Endothelial cell (in vitro differentiated cells): ENCODE data around the gene ROBO2. TPM values are rescaled to one million over a fixed set of nuclear protein-coding genes. Genes with fewer than 3 reads are reported as not detected.

Source experiments
- DNase-seq: peaks from one replicate; pipeline ENCODE4 v3.0.0; 2021; ENCODE audit warnings: low spot score
- H3K27ac Mint-ChIP-seq: one replicate; pipeline ENCODE4 v1.8.0; 2021; ENCODE audit warnings: mixed read lengths, inconsistent platforms; ENCODE audit not compliant: unreplicated experiment
- H3K27me3 Mint-ChIP-seq: one replicate; pipeline ENCODE4 v1.8.0; 2021; ENCODE audit warnings: mild to moderate bottlenecking, moderate library complexity, mixed read lengths, inconsistent platforms; ENCODE audit not compliant: unreplicated experiment
- H3K36me3 Mint-ChIP-seq: one replicate; pipeline ENCODE4 v1.8.0; 2021; ENCODE audit warnings: mild to moderate bottlenecking, low read depth, mixed read lengths, inconsistent platforms; ENCODE audit not compliant: unreplicated experiment
- H3K4me1 Mint-ChIP-seq: one replicate; pipeline ENCODE4 v1.8.0; 2021; ENCODE audit warnings: mild to moderate bottlenecking, mixed read lengths, inconsistent platforms; ENCODE audit not compliant: unreplicated experiment
- H3K4me3 Mint-ChIP-seq: one replicate; pipeline ENCODE4 v1.8.0; 2021; ENCODE audit warnings: mild to moderate bottlenecking, mixed read lengths, inconsistent platforms; ENCODE audit not compliant: unreplicated experiment
- H3K9me3 Mint-ChIP-seq: one replicate; pipeline ENCODE4 v1.8.0; 2021; ENCODE audit warnings: mixed read lengths, inconsistent platforms; ENCODE audit not compliant: unreplicated experiment
- total RNA-seq: library from RNA; stranded (reverse); fragmentation: NEBNext Ultra II Directional; extraction: Animal tissue kit (Norgen Biotek cat#: 25700); gene quantifications from one replicate; pipeline ENCODE4 v1.2.1, GENCODE V29; 2021; ENCODE audit not compliant: unreplicated experiment
- TF ChIP-seq, protein P1 (sequence below): fragments of 200-600 bp; sonication (generic); IDR thresholded peaks from one replicate; pipeline ENCODE4 v1.5.0; 2021; ENCODE audit warnings: antibody characterized with exemption; ENCODE audit not compliant: unreplicated experiment

ROBO2 gene
- total RNA-seq, 1 donor from 2014 or later: 2.5 TPM

DNA sequence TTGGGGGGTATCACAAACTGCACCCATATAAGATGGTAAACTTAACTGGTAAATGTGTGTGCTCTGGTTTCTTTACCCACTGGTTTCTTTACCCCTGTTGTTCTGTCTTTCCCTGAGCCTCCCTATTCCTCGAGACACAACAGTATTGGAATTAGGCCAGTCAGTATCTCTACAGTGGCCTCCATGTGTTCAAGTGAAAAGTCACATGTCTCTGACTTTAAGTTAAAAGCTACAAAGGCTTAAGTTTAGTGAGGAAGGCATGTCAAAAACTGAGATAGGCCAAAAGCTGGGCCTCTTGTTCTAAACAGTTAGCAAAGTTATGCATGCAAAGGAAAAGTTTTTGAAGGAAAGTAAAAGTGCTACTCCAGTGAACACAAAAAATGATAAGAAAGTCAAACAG, 513.3 kb downstream of the ROBO2 start:
- no peaks in the 10 kb centered on the region for H3K36me3 Mint-ChIP-seq
- TF ChIP-seq, protein P1, sequence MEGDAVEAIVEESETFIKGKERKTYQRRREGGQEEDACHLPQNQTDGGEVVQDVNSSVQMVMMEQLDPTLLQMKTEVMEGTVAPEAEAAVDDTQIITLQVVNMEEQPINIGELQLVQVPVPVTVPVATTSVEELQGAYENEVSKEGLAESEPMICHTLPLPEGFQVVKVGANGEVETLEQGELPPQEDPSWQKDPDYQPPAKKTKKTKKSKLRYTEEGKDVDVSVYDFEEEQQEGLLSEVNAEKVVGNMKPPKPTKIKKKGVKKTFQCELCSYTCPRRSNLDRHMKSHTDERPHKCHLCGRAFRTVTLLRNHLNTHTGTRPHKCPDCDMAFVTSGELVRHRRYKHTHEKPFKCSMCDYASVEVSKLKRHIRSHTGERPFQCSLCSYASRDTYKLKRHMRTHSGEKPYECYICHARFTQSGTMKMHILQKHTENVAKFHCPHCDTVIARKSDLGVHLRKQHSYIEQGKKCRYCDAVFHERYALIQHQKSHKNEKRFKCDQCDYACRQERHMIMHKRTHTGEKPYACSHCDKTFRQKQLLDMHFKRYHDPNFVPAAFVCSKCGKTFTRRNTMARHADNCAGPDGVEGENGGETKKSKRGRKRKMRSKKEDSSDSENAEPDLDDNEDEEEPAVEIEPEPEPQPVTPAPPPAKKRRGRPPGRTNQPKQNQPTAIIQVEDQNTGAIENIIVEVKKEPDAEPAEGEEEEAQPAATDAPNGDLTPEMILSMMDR: no peak
- no peak overlapping the region for H3K27ac Mint-ChIP-seq
- no peaks in the 10 kb centered on the region for H3K9me3 Mint-ChIP-seq
- DNase-seq: no peak
- no peaks in the 10 kb centered on the region for H3K27me3 Mint-ChIP-seq
- no peaks in the 10 kb centered on the region for H3K4me1 Mint-ChIP-seq
- H3K4me3 Mint-ChIP-seq: no peak overlapping the region

DNA sequence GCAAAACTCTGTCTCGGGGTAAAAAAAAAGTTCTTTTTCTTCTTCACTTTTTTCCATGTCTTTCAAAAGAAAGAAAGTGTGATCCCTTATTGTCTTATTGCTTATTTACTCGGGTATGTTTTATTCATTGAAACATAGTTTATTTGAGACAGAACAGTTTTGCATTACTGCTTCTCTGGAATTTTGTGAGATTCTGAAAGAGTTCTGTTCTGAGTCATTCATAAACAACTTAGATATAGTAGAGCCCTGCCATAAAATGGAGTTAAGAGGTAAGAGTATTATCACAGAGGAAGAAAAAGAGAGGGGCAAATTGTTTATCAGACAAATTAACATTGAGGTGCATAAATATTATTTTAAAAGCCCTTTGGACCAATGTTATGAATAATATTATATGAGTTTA, 522.2 kb downstream of the ROBO2 start:
- H3K27ac Mint-ChIP-seq: no peak overlapping the region
- no peaks in the 10 kb centered on the region for H3K36me3 Mint-ChIP-seq
- no peaks in the 10 kb centered on the region for H3K4me1 Mint-ChIP-seq
- no peak for DNase-seq
- H3K27me3 Mint-ChIP-seq: no peaks in the 10 kb centered on the region
- H3K4me3 Mint-ChIP-seq: no peak overlapping the region
- H3K9me3 Mint-ChIP-seq: no peaks in the 10 kb centered on the region
- TF ChIP-seq, protein P1: no peak

DNA sequence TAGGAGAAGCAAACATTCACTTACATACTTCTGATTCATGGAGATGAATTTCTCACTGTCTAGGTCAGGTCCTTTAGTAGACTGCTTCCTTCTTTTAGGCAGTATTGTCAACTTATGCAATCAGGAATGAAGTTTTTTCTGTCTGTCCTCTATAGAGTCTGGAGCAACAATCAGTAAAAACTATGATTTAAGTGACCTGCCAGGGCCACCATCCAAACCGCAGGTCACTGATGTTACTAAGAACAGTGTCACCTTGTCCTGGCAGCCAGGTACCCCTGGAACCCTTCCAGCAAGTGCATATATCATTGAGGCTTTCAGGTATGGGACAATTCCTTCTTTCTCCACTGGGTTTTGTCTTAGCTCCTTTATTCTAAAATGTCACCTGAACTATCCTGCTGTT, 523.1 kb downstream of the ROBO2 start:
- Mint-ChIP-seq H3K36me3 (no peaks in the 10 kb centered on the region), H3K9me3 (no peaks in the 10 kb centered on the region), H3K27me3 (no peaks in the 10 kb centered on the region), H3K4me1 (no peaks in the 10 kb centered on the region), H3K27ac (no peak overlapping the region), H3K4me3 (no peak overlapping the region)
- TF ChIP-seq, protein P1: no peak
- no peak for DNase-seq

DNA sequence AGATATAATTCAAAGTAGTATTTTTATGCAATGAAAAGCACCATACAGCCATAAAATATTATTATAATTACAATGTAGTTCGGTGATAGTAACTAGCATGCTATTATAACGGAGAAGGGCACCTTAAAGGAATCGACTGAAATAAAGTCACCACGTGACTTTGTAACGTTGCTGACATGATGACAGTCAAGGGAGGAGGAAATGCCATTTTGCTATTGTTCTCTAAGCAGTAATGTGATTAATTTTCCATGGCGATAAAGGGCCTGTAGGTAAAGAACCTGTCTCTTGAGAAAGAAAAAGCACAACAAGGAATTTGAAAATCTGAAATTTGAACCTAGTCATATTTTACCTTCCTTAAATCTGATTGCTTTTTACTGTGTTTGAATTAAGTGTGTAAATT, 526.2 kb downstream of the ROBO2 start:
- Mint-ChIP-seq H3K27ac (peak overlapping the region; percentile 7), H3K4me3 (no peak overlapping the region), H3K4me1 (no peaks in the 10 kb centered on the region), H3K36me3 (no peaks in the 10 kb centered on the region), H3K27me3 (no peaks in the 10 kb centered on the region), H3K9me3 (no peaks in the 10 kb centered on the region)
- no peak for DNase-seq
- TF ChIP-seq, protein P1: no peak

DNA sequence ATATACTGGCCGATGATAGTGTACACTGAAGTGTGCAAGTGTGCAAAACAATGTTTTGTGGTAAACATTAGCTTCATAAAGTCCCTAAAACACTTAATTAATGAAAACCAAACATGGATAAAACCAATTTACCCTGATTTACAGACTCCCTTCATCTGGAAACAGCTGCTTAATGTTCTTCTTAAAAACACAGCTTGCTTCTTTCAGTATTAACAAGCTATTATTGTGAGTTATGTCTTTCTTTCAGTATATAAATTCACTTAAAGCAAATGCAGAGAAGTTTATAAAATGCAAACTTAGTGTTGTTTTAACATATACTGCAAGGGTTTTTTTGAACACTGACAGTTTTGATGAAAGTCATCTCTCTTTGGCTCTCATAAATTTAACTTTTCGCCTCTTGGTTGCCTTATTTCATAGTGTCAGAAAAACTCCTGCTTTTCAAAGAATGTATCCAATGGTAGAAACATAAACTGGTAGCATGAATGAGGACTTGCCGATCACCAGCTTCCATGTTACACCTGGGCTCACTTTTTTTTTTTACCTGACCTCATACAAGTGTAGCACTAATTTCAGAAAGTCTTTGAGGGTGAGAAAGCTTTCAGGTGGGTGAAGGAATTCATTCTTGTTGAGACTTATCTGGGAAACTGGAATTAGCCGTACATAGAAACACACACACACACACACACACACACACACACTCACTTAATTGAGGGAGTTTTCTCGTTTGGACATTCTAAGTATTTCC, 532.2 kb downstream of the ROBO2 start:
- Mint-ChIP-seq H3K36me3 (no peaks in the 10 kb centered on the region), H3K4me3 (no peak overlapping the region), H3K27ac (no peak overlapping the region), H3K27me3 (no peaks in the 10 kb centered on the region), H3K4me1 (peaks cover 4% of the 10 kb centered on the region), H3K9me3 (no peaks in the 10 kb centered on the region)
- TF ChIP-seq, protein P1: no peak
- DNase-seq: no peak
